ENCODE results near the gene C4orf36.

GRCh38 chr4:86879641-86880040, 12.6 kb downstream of the C4orf36 start:
- TF ChIP-seq ZNF274 (IDR thresholded peaks at IDR 0.05; ENCODE audit: low read depth, low read length) (no peak), YY1 (IDR thresholded peaks at IDR 0.05; ENCODE audit: insufficient read depth, insufficient read length) (no peak), SUZ12 (IDR thresholded peaks at IDR 0.05; ENCODE audit: extremely low read depth, insufficient read depth, insufficient read length) (no peak)

Measured in NT2/D1 (cell line).